Activated naive CD4-positive, alpha-beta T cell (primary cell): ENCODE results near the gene SGMS1.
"Not testable (repeated sequence)": the region's sequence is repeated elsewhere in the genome, so short reads cannot be mapped to it uniquely, and the experiment has no call there.

ENCODE experiments used
- DNase-seq, 4 experiments: peaks; one replicate each; lab custom pipeline; 2025; lab: John Stamatoyannopoulos, UW

The SGMS1 gene

DNA sequence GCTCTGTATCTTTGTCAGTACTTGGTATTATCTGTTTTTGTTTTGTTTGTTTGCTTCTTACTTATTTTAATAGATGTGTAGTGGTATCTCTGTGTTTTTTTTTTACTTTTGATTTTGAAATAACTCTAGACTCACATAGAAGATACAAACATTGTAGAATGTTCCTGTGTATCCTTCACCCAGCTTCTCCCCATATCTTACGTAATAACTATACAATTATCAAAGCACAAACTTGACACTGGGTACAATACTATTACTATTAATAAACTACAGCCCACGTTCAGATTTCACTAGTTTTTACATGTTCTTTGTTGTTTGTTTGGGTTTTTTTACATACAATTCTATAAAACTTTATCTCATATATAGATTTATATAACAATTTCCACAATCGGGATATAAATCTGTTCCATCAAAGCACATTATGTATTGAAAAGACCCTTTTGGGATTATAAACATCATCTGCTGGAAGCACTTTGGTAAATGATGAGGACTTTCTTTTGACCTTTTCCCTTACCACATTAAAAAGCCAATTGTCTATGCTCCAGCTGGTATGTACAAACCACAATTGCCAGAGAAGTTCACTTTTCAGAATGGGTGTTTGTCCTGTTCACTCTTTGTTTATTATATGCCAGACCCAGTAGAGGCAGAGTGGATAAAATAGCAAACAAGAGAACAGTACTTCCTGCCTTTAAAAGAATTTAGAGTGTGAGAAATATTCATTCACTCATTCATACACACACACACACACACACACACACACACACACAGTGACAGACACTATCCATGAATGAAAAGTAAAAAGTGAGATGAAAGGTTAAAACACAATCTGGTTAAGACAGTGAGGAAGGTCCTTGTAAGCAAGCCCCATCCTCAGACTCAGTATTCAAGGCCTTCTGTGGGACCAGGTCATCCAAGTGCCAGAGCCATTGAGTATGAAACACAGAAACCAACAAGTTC lies 113.0 kb downstream of the SGMS1 start:
- no peak for DNase-seq

- DNase-seq: no peak
Measured at GRCh38 chr10:50508315-50509051, 115.3 kb downstream of the SGMS1 start.

DNA sequence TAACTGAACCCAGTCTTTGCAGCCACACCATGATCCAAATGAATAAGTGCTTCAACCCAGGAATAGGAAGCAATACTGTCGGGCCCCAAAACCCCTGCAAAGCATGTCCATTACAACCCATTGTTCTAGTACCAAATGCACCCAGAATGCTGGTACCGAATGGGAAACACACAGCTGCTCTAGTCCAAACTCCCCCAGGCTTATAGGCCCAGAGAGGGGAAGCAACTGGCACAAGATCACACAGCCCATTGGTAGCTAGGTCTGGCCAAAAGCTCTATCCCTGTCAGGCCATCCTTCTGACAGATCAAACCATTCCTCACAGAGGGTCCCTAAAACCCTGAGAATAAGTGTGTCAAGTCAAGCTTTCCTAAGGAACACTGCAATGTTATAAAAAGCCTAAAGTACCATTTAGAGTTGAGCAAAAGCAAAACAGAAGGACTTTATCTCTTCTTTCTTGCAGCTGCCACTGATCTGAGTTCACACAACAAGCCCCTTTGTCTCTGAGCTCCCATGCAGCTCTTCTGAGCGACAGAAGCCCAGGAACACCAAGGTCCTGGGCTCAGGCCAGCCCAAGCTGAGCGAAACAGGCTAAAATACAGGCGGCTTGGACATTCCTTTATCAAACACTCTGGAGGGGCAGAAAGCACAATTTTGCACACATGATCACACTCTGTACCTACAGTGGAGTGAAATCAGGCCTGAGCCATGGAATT lies 116.7 kb downstream of the SGMS1 start:
- DNase-seq: no peak

- DNase-seq: no peak
Measured at GRCh38 chr10:50504389-50504788, 119.4 kb downstream of the SGMS1 start.

- no peak for DNase-seq
Measured at GRCh38 chr10:50503661-50504320, 120.0 kb downstream of the SGMS1 start.

GRCh38 chr10:50503156-50503555 lies 120.6 kb downstream of the SGMS1 start:
- not testable (repeated sequence) for DNase-seq

DNA sequence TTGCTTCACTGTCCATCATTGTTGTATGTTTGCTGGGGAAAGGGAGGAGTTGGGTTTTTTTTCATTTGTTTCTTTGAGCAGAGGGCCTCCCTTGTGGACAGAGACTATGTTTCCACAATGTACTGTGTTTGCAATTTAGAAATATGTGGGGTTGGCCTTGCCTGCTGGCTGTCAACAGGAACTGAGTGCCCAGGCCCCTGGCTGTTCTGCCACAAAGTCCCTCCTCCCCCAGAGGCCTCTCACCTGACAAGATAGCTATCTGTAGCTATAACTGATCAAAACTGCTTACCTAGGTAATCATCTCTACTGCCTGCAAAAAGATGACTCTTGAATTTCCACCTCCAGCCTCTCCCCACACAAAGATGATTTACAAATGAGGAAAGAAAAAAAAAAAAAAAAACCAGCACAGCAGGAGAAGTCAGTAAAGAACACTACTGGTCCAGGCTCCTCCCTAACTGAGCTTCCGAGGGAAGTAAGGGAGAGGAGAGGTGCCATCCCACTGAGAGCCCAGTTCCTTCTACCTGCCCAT lies 121.8 kb downstream of the SGMS1 start:
- DNase-seq: no peak

DNA sequence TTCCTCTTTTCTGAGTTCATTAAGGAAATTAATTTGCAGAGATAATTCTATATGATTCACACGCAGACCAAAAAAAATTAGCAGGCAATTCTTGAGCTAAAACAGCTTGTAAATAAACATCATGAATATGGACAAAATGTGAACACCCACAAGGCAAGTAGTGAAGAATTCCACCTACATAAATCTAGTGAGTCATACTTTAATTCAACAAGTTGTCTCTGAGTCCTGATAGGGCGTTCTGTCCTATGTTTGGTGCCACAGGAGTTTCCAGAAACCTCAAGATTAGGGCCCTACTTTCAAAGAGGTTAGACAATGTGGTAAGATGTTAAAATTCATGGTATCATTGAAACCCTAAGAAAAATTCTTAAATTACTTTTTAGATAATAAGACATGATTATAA lies 122.3 kb downstream of the SGMS1 start:
- DNase-seq: no peak

DNA sequence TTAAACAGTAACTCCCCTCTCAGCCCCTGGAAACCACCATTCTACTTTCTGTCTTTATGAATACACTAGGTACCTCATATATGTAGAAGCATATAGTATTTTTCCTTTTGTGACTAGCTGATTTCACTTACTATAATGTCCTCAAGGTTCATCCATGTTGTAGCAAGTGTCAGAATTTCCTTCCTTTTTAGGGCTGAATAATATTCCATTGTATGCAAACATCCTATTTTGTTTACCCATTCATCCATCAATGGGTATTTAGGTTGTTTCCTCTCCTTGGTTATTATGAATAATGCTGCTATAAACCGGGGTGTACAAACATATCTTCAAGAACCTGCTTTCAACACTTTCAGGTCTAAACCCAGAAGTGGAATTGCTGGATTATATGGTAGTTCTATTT lies 125.3 kb downstream of the SGMS1 start:
- DNase-seq: no peak

GRCh38 chr10:50497758-50498157 lies 126.0 kb downstream of the SGMS1 start:
- DNase-seq: no peak

DNA sequence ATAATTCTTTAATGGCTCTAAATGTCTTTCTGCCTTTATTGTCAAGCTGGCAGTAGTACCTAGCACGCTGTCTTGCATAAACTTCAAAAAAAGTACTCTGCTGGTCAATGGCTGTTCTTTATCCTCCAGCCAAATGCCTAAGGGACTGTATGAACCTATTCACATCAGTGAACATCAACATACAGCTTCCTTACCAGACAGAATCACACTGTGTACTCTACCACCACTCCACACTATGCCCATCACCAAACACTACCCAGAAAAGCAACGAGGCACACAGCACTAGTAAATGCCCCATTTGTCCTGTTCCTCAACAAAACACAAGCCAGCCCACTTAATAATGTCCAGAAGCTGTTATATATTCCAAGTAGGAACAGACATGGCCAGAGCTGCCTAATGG lies 127.5 kb downstream of the SGMS1 start:
- no peak for DNase-seq

DNA sequence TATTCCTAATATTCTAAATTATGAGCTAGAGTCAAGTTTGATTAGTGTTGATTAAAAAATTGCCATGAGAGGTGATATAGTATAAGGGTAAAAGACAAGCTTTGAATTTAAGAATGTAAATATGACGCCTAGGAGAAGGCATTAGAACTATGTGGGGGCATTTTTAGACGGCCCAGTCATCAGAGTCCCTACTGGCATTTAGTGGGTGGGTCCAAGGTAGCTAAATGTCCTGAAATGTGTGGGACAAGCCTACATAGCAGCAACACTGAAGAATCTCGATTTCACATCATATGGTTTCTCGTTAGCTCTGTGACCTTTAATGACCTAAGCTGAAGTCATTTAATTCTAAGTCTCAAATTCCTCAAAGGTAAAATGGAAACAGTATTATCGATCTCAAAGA lies 133.5 kb downstream of the SGMS1 start:
- DNase-seq: no peak

GRCh38 chr10:50484550-50484949 lies 139.2 kb downstream of the SGMS1 start:
- DNase-seq: not testable (repeated sequence)

DNA sequence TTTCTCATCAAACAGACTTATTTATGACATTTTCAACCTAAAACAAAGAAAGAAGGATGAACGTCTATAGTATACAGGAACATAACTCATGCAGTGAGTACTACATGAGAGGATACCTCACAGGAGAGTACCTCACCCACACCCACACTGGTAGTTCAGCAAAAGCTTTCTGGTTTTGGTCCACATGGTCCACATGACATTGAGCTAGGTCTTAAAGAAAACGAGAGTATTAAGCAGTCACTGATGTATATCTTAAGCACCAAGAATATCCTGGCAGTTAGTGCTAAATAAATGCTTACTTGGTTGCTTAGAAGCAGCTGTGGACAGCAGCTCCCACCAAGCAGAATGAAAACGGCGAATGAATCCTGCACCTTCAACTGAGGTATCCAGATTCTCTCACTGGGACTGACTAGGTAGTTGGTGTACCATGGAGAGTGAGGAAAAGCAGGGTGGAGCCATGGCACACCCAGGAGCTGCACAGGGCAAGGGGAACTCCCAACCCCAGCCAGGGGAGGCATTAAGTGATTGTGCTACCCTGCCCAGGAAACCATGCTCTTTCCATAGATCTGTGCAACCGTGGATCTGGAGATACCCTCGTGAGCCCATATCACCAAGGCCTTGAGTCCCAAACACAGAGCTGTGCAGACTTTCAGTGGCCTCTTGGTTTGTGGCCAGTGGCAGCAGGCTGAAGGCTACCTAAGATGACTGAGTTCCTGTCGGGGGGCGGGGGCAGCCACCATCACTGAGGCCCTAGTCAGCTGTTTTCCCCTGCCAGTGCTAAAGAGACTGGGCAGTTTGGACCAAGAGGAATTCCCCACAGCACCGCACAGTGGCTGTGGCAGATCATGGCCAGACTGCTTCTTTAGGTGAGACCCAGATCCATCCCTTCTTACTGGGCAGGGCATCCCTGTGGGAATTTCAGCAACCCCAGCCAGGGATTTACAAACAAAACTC lies 143.4 kb downstream of the SGMS1 start:
- DNase-seq: no peak

DNA sequence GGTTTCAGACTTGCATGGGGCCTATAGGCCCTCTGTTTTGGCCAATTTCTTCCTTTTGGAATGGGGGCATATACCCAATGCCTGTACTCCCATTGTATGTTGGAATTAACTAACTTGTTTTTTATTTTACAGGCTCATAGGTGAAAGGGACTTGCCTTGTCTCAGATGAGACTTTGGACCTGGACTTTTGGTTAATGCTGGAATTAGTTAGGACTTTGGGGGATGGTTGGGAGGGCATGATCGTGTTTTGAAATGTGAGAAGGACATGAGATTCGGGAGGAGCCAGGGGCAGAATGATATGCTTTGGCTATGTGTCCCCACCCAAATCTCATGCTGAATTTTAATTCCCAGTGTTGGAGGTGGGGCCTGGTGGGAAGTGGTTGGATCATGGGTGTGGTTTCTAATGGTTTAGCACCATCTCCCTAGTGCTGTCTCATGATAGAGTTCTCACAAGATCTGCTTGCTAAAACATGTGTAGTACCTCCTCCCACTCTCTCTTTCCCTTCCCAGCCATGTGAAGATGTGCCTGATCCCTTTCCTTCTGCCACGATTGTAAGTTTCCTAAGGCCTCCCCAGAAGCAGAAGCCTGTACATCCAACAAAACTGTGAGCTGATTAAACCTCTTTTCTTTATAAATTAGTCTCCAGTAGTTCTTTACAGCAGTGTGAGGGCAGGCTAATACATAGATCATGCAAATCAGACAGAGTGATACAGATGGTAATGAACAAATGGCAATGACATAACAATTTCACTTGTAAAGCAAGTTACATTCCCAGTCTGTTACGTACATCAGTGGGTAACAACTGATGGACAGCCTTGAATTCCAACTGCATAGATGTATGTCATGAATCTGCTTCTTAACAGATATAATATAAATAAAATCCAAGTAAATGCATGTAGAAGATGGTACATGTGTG lies 146.2 kb downstream of the SGMS1 start:
- no peak for DNase-seq

- DNase-seq: no peak
Measured at GRCh38 chr10:50473756-50474155, 150.0 kb downstream of the SGMS1 start.

DNA sequence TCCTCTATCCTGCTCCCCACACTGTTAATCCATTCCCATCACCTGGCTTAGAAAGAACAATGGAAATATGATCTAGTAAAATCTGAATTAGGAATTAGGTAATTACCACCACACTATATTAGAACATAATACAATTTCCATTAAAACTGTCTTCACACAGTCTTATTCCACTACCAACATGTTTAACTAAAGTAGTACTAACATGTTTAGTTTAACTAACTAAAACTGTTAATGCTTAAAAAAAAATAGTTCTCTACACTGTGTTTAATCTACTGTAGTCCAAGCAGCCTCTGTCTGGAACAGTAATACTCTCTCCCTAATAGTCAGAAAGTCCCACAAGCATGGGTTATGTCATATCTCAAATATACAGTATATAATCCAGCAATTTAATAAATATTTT lies 150.8 kb downstream of the SGMS1 start:
- DNase-seq: no peak

DNA sequence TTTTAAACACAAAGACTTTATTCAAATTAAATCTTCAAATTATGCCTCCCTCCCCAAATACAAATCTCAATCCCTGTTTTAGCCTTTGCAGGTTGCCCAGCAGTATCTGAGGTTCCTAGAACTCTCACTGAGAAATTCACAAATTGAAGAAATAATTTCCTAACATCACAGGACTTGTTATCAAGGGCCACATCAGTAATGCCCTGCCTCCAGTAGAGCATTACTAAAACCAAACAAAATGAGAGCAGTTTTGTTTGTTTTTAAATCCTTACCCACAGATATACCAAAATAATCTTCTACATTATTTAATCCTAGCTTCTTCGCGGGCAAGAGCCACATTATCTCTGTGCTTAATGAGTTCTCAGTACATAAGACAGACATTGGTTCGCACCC lies 152.2 kb downstream of the SGMS1 start:
- no peak for DNase-seq

GRCh38 chr10:50470798-50471582 lies 152.8 kb downstream of the SGMS1 start:
- no peak for DNase-seq
